GM12878 (cell line): Measurements from ENCODE around the gene ADAMTS17. TPM values are rescaled to one million over a fixed set of nuclear protein-coding genes. Genes with fewer than 3 reads are reported as not detected.

ENCODE experiments used
- ATAC-seq: fragments of 200-7000 bp; cut with Tn5 transposase; 3 replicates; pipeline ENCODE4 v1.9.1; 2020; ENCODE audit warnings: mild to moderate bottlenecking, moderate library complexity
- BruUV-seq: library from RNA; stranded (reverse); fragments of 400-500 nt; replicated peaks from 2 replicates; lab custom pipeline; 2021; lab: Mats Ljungman, UMichigan
- CTCF ChIA-PET: fragments of 300-600 bp; sonication (Branson Sonifier 250); formaldehyde crosslinking; extraction: SDS; loops from one replicate; lab custom pipeline; 2021; ENCODE audit warnings: inconsistent platforms; lab: Yijun Ruan, JAX
- POLR2A ChIA-PET: fragments of 350-600 bp; formaldehyde crosslinking; extraction: SDS; loops from one replicate; lab custom pipeline; 2021; ENCODE audit warnings: inconsistent platforms; lab: Charles Lee
- RAD21 ChIA-PET: fragments of 300-600 bp; sonication (Branson Sonifier 250); formaldehyde crosslinking; loops from one replicate; lab custom pipeline; 2023; ENCODE audit warnings: antibody characterized with exemption; ENCODE audit not compliant: unreplicated experiment; lab: Charles Lee
- SMC1A ChIA-PET: fragments of 300-600 bp; sonication (Branson Sonifier 250); formaldehyde crosslinking; loops from one replicate; lab custom pipeline; 2023; ENCODE audit not compliant: unreplicated experiment, uncharacterized antibody; lab: Charles Lee
- DNase-seq: peaks from one replicate; pipeline ENCODE4 v3.0.0-alpha.2; 2011; ENCODE audit warnings: low read depth, low spot score
- FAIRE-seq: peaks from 3 replicates; lab custom pipeline; 2011; peaks lifted over from hg19 to GRCh38; lab: Jason Lieb, UNC
- H2AFZ ChIP-seq: 2 replicates; pipeline ENCODE4 v1.6.0; 2011; ENCODE audit warnings: low read depth, low read length, control low read depth; ENCODE audit not compliant: control insufficient read depth
- H3K27ac ChIP-seq: 2 replicates; pipeline ENCODE4 v1.5.1; 2011; ENCODE audit warnings: control low read depth; ENCODE audit not compliant: control insufficient read depth, insufficient read depth
- H3K27me3 ChIP-seq, 2 experiments: replicated peaks in 1 of 2; 2 replicates each; pipeline versions ENCODE4 v1.6.0 to v1.6.1; 2011; ENCODE audit warnings: low read length in 1 of 2; ENCODE audit not compliant: control insufficient read depth in 2 of 2, insufficient read depth in 2 of 2
- H3K36me3 ChIP-seq, 2 experiments: 2 replicates each; pipeline ENCODE4 v1.5.1; 2011; ENCODE audit warnings: low read length in 1 of 2; ENCODE audit not compliant: control insufficient read depth in 2 of 2, insufficient read depth in 2 of 2
- H3K4me1 ChIP-seq: 2 replicates; pipeline ENCODE4 v1.6.1; 2011; ENCODE audit warnings: mild to moderate bottlenecking, low read length, moderate library complexity, mixed read lengths; ENCODE audit not compliant: control insufficient read depth, insufficient read depth
- H3K4me2 ChIP-seq: 2 replicates; pipeline ENCODE4 v1.6.0; 2011; ENCODE audit warnings: control low read depth; ENCODE audit not compliant: control insufficient read depth, insufficient read depth
- H3K4me3 ChIP-seq: fragments of 200-600 bp; sonication (generic); 2 replicates; pipeline ENCODE4 v1.5.1; 2016
- H3K79me2 ChIP-seq: 2 replicates; pipeline ENCODE4 v1.6.0; 2011; ENCODE audit warnings: low read length; ENCODE audit not compliant: control insufficient read depth, insufficient read depth
- H3K9ac ChIP-seq: 2 replicates; pipeline ENCODE4 v1.8.0; 2011; ENCODE audit warnings: low read length, control low read depth, mixed read lengths; ENCODE audit not compliant: control insufficient read depth, insufficient read depth
- H3K9me3 ChIP-seq: replicated peaks from 3 replicates; pipeline ENCODE4 v1.5.1; 2011; ENCODE audit warnings: mild to moderate bottlenecking, low read length; ENCODE audit not compliant: control insufficient read depth, insufficient read depth
- H4K20me1 ChIP-seq: 2 replicates; pipeline ENCODE4 v1.6.0; 2011; ENCODE audit not compliant: control insufficient read depth, insufficient read depth
- CHD1 ChIP-seq: IDR thresholded peaks from 2 replicates; pipeline ENCODE4 v1.6.1; 2012; ENCODE audit warnings: low read depth, low read length, improper control_type of control experiment
- GABPA ChIP-seq: IDR thresholded peaks from 2 replicates; pipeline ENCODE4 v1.6.1; 2014; ENCODE audit warnings: antibody characterized with exemption, low read depth, mild to moderate bottlenecking, inconsistent platforms
- IRF3 ChIP-seq: fragments of 450-650 bp; IDR thresholded peaks from 2 replicates; pipeline ENCODE4 v1.6.1; 2014; ENCODE audit warnings: mild to moderate bottlenecking
- MYB ChIP-seq: fragments of 150-350 bp; IDR thresholded peaks from 2 replicates; pipeline ENCODE4 v1.6.1; 2014; ENCODE audit warnings: mild to moderate bottlenecking, low read depth, low read length, borderline replicate concordance
- REST ChIP-seq: IDR thresholded peaks from 2 replicates; pipeline ENCODE4 v1.6.1; 2012; ENCODE audit warnings: mild to moderate bottlenecking, low read depth, low read length
- SREBF1 ChIP-seq: IDR thresholded peaks from 2 replicates; pipeline ENCODE4 v1.6.1; 2012; ENCODE audit warnings: mild to moderate bottlenecking, low read length
- STAT1 ChIP-seq: fragments of 450-650 bp; conservative IDR thresholded peaks from 2 replicates; pipeline ENCODE4 v1.6.1; 2014; ENCODE audit warnings: antibody characterized with exemption, mild to moderate bottlenecking
- ZBTB4 ChIP-seq: fragments of 450-650 bp; formaldehyde crosslinking; IDR thresholded peaks from 2 replicates; pipeline ENCODE4 v1.4.0; 2022; ENCODE audit warnings: mild to moderate bottlenecking, moderate library complexity
- ZNF217 ChIP-seq: fragments of 450-650 bp; IDR thresholded peaks from 2 replicates; pipeline ENCODE4 v1.6.1; 2017; ENCODE audit warnings: antibody characterized with exemption, mild to moderate bottlenecking
- WGBS: methylation state at CpG from one replicate; pipeline ENCODE4 v1.1.6; 2016; ENCODE audit warnings: low lambda C conversion rate; ENCODE audit not compliant: insufficient replicate concordance, insufficient coverage; ENCODE audit errors: missing lambda C conversion rate; 5-methylcytosine and 5-hydroxymethylcytosine counted together
- in situ Hi-C: fragments of 300-500 bp; cut with MboI; formaldehyde crosslinking; loops from 9 replicates; pipeline ENCODE4 v1.14.3; 2018; ENCODE audit warnings: mixed read lengths
- intact Hi-C: fragments of 100-400 bp; cut with micrococcal nuclease; formaldehyde crosslinking; loops from one replicate; pipeline ENCODE4 v1.14.2; 2022; ENCODE audit not compliant: unreplicated experiment
- polyA plus RNA-seq, 11 experiments: library from polyadenylated mRNA; depleted of rRNA in 4 of 11; unstranded in 6 of 11; stranded (reverse) in 5 of 11; fragments of >200 nt; fragmentation: Nextera tagmentation in 4 of 11; fragmentation: Illumina TruSeq in 1 of 11; extraction: Ambion mirVana in 4 of 11; extraction: Trizol in 1 of 11; gene quantifications; 1 replicate in 1 of 11; 2 replicates in 10 of 11; pipeline versions ENCODE4 v1.2.1 to v1.2.3, GENCODE V29; 2011 to 2016; ENCODE audit warnings: inconsistent platforms in 2 of 11, missing spikeins in 2 of 11, low read depth in 1 of 11
- total RNA-seq, 4 experiments: library from RNA; depleted of rRNA in 3 of 4; stranded (reverse); fragments of >200 nt in 3 of 4; fragmentation: Illumina TruSeq in 1 of 4; extraction: Trizol in 1 of 4; gene quantifications; 2 replicates each; pipeline versions ENCODE4 v1.2.1 to v1.2.3, GENCODE V29; 2013 to 2021

The ADAMTS17 gene
- total and polyA plus RNA-seq, 10 of the 15 experiments (the other 5 are each of a cell fraction or from before 2014, with no cell fraction given) = 0.04 to 0.50 (median 0.10) TPM; not detected in 4

- TF ChIP-seq IRF3 (no peak), MYB (no peak), GABPA (no peak), SREBF1 (no peak)
- TF ChIP-seq, all 136 proteins: peak for 0
- RAD21 ChIA-PET = no interaction called here
- SMC1A ChIA-PET = no interaction called here
- no peaks in the 10 kb centered on the region for H3K4me1 ChIP-seq
- WGBS = 40% methylated on average over 12 of the region's 13 CpGs
- H3K4me3 ChIP-seq = no peak overlapping the region
- no peaks in the 10 kb centered on the region for H3K36me3 ChIP-seq
- intact Hi-C loops = no loop called here
- POLR2A ChIA-PET = no interaction called here
- DNase-seq (no peak), ATAC-seq (no peak), FAIRE-seq (no peak)
- CTCF ChIA-PET = interaction anchor here (0.6 kb wide), 1 partner anchor 41 kb away, joined by 3 read pairs; no protein-coding TSS in a partner anchor
- no peak overlapping the region for H3K27ac ChIP-seq
- BruUV-seq = no TSS peak
- no peaks in the 10 kb centered on the region for H3K9me3 ChIP-seq
- in situ Hi-C loops = no loop called here
- H3K9ac ChIP-seq = no peak overlapping the region
- no peak overlapping the region for H2AFZ ChIP-seq
- no peaks in the 10 kb centered on the region for H3K27me3 ChIP-seq
- no peaks in the 10 kb centered on the region for H3K79me2 ChIP-seq
- H4K20me1 ChIP-seq = no peaks in the 10 kb centered on the region
- H3K4me2 ChIP-seq = no peak overlapping the region
These were observed 244.2 kb downstream of the ADAMTS17 start for GRCh38 chr15:100097342-100098127.

- H3K4me3 ChIP-seq = no peak overlapping the region
- WGBS = 3% methylated on average over 4 of the region's 4 CpGs
- in situ Hi-C loops = no loop called here
- ChIA-PET POLR2A (no interaction called here), RAD21 (no interaction called here), CTCF (no interaction called here), SMC1A (interaction anchor here (0.6 kb wide), 1 partner anchor 155 kb away, joined by 3 read pairs; no protein-coding TSS in a partner anchor)
- no peaks in the 10 kb centered on the region for H3K27me3 ChIP-seq
- H3K9me3 ChIP-seq = no peaks in the 10 kb centered on the region
- H4K20me1 ChIP-seq = no peaks in the 10 kb centered on the region
- H3K4me1 ChIP-seq = no peaks in the 10 kb centered on the region
- no peak overlapping the region for H3K4me2 ChIP-seq
- no peak for DNase-seq
- BruUV-seq = no TSS peak
- no peak for FAIRE-seq
- no peaks in the 10 kb centered on the region for H3K79me2 ChIP-seq
- no peak overlapping the region for H3K9ac ChIP-seq
- no peak overlapping the region for H2AFZ ChIP-seq
- intact Hi-C loops = no loop called here
- ATAC-seq = no peak
- H3K36me3 ChIP-seq = no peaks in the 10 kb centered on the region
- no peak overlapping the region for H3K27ac ChIP-seq
- no peak for TF ChIP-seq REST
- TF ChIP-seq STAT1 = no peak
- TF ChIP-seq CHD1 = no peak
- TF ChIP-seq ZNF217 = no peak
- no peak for TF ChIP-seq ZBTB4 (CRISPR knock-in tag)
These were observed 245.1 kb downstream of the ADAMTS17 start for GRCh38 chr15:100096700-100097099.
